NCI-H2081 (cell line): ENCODE data around the gene SEMA6A.
A peak's percentile ranks its signal among the peaks of the same experiment; 100 is the strongest.

Source experiments
- DNase-seq, 2 experiments: peaks; one replicate each; lab custom pipeline; 2025; lab: John Stamatoyannopoulos, UW

The SEMA6A gene

GRCh38 chr5:116459301-116459700 lies 115.3 kb downstream of the SEMA6A start:
- DNase-seq: no peak

DNA sequence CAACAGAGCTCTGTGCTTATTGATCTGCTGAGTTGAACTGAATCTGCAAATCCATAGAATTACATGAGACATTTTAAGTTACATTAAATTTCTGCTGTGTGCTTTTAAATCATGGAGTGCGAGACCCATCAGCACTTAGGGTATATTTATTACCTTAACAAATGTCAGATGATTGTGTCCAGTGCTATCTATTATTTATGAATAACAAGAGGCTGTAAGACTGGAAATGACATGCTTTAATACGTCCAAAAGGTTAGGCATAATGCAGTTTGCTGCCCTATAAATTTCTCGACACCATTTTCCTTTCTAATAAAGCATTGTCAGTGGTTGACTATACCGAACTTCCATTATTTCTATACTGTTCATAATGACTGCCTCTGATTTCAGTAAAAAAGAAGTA lies 117.6 kb downstream of the SEMA6A start:
- DNase-seq: no peak

DNA sequence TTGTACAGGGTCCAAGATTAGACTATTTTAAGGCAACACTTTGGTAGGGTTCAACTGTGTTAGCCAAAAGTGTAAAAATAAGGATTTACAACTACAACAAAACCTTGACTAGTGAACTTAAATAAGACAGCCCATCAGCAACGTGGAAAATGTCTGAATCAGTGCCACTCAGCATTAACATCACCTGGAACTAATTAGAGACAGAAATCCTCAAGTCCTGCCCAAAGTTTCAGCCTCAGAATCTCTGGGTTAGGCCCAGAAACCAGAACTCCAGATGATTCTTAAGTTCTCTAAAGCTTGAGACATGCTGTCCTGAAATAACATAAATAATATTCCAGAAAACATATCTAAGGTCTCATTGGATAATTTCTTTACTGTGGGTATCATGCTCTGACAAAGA lies 118.6 kb downstream of the SEMA6A start:
- no peak for DNase-seq

- DNase-seq: no peak
Observed at GRCh38 chr5:116455061-116455460, 119.6 kb downstream of the SEMA6A start.

- no peak for DNase-seq
Observed at GRCh38 chr5:116454417-116454927, 120.2 kb downstream of the SEMA6A start.

- DNase-seq: no peak
Observed at GRCh38 chr5:116453988-116454411, 120.6 kb downstream of the SEMA6A start.

GRCh38 chr5:116452774-116453368 lies 121.8 kb downstream of the SEMA6A start:
- DNase-seq: peak in 1 of 2 experiments; percentile 59

DNA sequence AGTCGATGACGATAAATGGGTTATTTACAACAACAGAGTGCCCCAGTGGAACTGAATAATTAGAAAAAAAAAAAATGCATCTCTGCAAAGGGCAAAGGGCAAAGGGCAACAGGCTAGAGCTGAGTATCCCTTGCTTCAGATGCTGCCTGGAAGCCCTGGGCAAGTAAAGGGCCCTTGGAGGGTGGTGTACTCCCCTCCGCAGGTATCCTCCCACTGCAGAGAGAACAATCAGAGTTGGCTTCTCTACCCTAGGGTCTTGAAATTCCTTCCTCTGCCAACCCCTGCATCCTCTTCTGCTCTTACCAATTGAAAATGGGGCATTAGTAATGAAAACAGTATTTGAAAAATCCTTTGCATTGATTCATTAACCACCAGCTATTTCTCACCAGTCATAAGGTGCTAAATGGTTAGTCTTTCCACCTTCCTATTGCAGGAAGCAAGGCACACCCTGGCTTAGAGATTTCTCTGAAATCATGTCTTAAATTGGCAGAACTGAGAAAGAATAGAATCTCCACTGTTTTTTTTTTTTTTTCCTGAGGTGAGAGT lies 122.6 kb downstream of the SEMA6A start:
- no peak for DNase-seq

- DNase-seq: no peak
Observed at GRCh38 chr5:116451066-116451465, 123.6 kb downstream of the SEMA6A start.

DNA sequence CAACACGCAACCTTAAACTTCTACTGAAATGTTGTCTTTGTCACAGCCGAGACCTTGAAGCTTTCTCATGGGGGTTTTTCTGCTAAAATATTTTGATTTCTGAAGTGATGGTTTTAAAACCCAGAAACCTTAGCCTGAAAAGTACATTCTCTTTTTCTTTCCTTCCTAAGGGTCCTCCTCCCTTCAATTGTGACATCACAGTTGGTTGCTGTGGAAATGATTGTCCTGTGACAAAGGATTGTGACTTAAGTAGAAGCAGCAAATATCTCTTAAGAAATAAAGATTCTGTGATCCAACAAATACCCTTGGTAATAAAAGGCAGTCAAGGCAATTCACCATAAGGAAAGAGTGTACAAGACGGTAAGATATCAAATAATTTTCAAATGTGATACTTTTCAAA lies 125.2 kb downstream of the SEMA6A start:
- no peak for DNase-seq

DNA sequence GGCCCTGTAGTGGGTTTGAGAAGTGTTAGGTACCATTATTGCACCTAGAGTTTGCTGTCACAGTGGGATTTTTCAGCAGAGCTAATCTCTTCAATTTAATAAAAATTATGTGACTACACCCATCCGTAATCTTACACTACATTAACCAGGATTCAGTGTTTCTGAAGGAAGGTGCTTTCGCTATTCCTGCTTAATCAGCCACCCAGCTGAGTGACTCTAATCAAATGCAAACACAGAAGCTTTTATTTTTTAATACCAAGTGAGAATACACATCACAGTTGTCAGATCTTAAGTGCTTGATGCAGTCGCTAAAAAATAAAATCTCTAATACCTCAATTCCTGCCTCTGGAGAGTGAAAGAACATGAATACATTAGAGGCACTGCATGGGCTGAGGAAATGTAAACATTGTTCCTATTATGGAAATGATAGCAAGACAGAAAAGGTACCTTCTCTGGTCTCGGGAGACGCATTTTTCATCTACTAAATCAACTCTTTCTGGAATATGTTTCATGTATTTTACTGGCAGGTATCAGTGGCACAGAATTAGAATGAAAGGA lies 125.7 kb downstream of the SEMA6A start:
- DNase-seq: peak in 1 of 2 experiments; percentile 61

DNA sequence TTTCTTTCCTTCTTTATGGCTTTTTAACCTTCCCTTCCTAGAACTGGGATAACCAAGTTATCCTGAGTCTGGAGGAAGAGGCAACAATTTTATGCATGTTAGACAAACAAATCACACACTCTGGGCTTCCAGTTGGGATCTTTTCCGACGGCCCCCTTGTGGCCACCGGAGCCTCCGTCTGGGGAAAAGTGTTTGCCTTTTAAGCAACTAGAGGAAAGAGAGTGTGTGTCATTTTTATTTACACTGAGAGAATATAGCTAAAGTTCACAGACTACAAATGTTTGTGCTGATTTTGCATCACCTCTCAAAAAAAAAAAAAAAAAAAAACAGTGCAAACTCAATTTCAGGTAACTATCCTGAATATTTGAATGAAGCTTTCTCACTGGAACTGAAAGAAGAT lies 126.2 kb downstream of the SEMA6A start:
- no peak for DNase-seq

GRCh38 chr5:116446356-116447005 lies 128.1 kb downstream of the SEMA6A start:
- no peak for DNase-seq

DNA sequence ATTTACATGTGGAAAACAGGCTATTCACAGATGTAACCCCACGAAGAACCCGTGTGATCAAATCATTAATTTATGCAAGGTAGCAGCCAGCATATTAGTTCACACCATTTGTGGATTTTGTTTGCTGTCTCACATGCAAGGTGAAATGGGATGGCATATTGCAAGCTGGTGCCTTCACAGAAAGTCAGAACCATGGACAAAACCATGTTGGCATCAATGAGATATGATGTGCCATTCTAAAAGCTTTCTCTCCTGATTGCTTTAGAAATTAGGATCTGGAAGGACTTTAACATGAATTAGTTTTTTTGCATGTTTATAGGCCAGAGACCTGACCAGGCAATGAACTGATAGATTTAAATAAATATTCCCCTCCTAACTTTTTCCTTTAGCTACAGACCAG lies 129.3 kb downstream of the SEMA6A start:
- DNase-seq: no peak

DNA sequence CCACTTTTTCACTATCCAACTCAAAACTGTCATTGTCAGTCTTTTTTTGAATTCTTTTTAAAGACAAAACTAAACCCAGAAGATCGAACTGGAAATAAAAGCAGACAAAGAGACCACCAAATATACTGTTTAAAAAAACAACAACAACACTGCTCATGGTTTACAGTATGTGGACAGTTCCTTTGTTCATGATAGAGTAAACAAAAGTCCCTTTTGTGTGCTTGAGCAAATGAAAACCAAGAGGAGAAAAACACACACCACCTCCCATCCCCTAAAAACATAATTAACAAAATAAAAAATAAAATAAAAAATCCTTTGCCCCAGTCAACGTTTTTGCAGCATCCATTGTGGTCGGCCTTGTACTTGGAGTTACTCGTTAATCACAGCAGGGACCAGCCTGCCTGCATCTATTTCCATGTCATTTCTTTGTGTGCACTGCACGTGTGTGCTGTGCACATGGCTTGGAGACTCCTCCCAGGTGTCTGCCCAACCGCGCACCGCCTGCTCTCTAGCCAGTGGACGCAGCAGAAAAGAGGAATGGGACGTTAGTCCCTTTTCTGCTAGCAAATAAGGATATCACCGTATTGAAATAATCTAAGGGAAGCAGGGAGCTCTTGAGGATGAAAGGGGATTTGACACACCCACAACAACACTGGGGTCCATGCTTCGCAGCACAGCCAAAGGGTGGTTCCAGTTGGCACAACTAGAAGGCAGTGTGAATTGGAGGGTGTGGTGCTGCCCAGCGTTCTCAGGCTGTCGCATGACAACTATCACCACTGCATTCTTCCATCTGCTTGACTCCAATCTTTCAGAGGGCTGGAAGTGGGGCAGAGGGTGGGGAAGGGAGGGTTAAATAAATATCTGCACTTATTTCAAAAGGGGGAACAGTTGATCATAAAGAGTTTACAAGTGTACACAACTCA lies 130.0 kb downstream of the SEMA6A start:
- DNase-seq: peak in 1 of 2 experiments; percentile 27

GRCh38 chr5:116442931-116443551 lies 131.6 kb downstream of the SEMA6A start:
- no peak for DNase-seq

GRCh38 chr5:116442095-116442534 lies 132.5 kb downstream of the SEMA6A start:
- DNase-seq: peak in 1 of 2 experiments; percentile 50

- peak in 1 of 2 experiments; percentile 67 for DNase-seq
Observed at GRCh38 chr5:116441223-116441622, 133.4 kb downstream of the SEMA6A start.

DNA sequence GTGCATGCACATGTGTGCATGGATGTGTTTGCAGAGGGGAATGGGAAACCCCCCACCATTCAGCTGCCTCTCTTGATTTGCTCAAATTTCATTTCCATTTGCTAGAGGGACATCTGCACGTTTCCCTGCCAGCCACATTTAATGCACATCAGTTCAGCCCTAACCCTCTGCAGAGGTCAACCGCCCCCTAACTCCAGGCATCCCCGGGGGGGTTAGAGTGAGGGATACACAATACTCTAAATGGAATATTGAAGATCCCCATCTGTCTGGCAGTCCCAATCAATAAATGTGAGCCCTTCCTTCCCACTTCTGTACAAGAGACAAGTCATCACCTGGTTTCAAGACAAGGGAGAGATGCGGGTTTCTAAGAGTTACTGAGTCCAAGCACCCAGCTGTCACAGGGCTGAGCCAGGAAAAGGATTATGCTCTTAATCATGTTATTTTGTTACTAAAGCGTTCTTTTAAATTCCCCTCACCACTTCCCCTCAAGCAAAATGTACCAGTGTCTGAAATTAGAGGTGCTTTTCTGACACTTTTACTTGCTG lies 134.1 kb downstream of the SEMA6A start:
- no peak for DNase-seq

- DNase-seq: no peak
Observed at GRCh38 chr5:116439905-116440304, 134.7 kb downstream of the SEMA6A start.

- DNase-seq: no peak
Observed at GRCh38 chr5:116438979-116439554, 135.6 kb downstream of the SEMA6A start.
